GM19438 (cell line): Measurements from ENCODE around the gene KLK2.
"Not testable (repeated sequence)": the region's sequence is repeated elsewhere in the genome, so short reads cannot be mapped to it uniquely, and the experiment has no call there.

Experiments
- ATAC-seq: cut with Tn5 transposase; IDR thresholded peaks from one replicate; pipeline ENCODE4 v1.9.1; 2021; ENCODE audit warnings: low read depth; ENCODE audit not compliant: unreplicated experiment

Gene KLK2

GRCh38 chr19:50891253-50891625 lies 18.0 kb downstream of the KLK2 start:
- ATAC-seq: no peak

- ATAC-seq: no peak
These were observed 20.0 kb downstream of the KLK2 start for GRCh38 chr19:50893047-50893736.

GRCh38 chr19:50894478-50895356 lies 21.5 kb downstream of the KLK2 start:
- no peak for ATAC-seq

GRCh38 chr19:50896089-50896590 lies 22.9 kb downstream of the KLK2 start:
- ATAC-seq: not testable (repeated sequence)

- peak; percentile 85 for ATAC-seq
These were observed 23.5 kb downstream of the KLK2 start for GRCh38 chr19:50896591-50897190.

- ATAC-seq: peak; percentile 17
These were observed 24.0 kb downstream of the KLK2 start for GRCh38 chr19:50897191-50897607.

GRCh38 chr19:50897612-50898011 lies 24.4 kb downstream of the KLK2 start:
- no peak for ATAC-seq

GRCh38 chr19:50898018-50898417 lies 24.8 kb downstream of the KLK2 start:
- no peak for ATAC-seq

- no peak for ATAC-seq
These were observed 26.3 kb downstream of the KLK2 start for GRCh38 chr19:50899569-50899968.

- ATAC-seq: no peak
These were observed 29.4 kb downstream of the KLK2 start for GRCh38 chr19:50902640-50903039.

GRCh38 chr19:50906217-50906616 lies 33.0 kb downstream of the KLK2 start:
- ATAC-seq: no peak

GRCh38 chr19:50908336-50908735 lies 35.1 kb downstream of the KLK2 start:
- no peak for ATAC-seq

- peak; percentile 60 for ATAC-seq
These were observed 36.2 kb downstream of the KLK2 start for GRCh38 chr19:50909240-50910070.

- no peak for ATAC-seq
These were observed 37.5 kb downstream of the KLK2 start for GRCh38 chr19:50910722-50911121.

GRCh38 chr19:50911206-50912101 lies 38.2 kb downstream of the KLK2 start, which contains the start of gene KLK4:
TSS of gene KLK4 (minus strand) at chr19:50911395. CDS start at chr19:50910738, 657 bp downstream.
- ATAC-seq: no peak

GRCh38 chr19:50912102-50912599 lies 38.9 kb downstream of the KLK2 start:
- ATAC-seq: no peak

GRCh38 chr19:50912727-50913716 lies 39.8 kb downstream of the KLK2 start:
- ATAC-seq: no peak

- ATAC-seq: no peak
These were observed 42.8 kb downstream of the KLK2 start for GRCh38 chr19:50916069-50916468.
